Osteoblast (primary cell): Measurements from ENCODE around the gene STX11. TPM values are rescaled to one million over a fixed set of nuclear protein-coding genes. Genes with fewer than 3 reads are reported as not detected.

Experiments
- DNase-seq: peaks from one replicate; pipeline ENCODE4 v3.0.0; 2011; ENCODE audit warnings: low spot score, mixed read lengths; ENCODE audit not compliant: insufficient read length; ENCODE audit errors: missing footprints
- H2AFZ ChIP-seq: 2 replicates; pipeline ENCODE4 v1.6.0; 2011; ENCODE audit warnings: mild to moderate bottlenecking, low read length
- H3K27ac ChIP-seq: 2 replicates; pipeline ENCODE4 v1.5.1; 2011; ENCODE audit warnings: mild to moderate bottlenecking, low read depth, low read length, moderate library complexity
- H3K27me3 ChIP-seq: 2 replicates; pipeline ENCODE4 v1.6.0; 2012; ENCODE audit warnings: mild to moderate bottlenecking, control low read depth, inconsistent platforms, low read length, moderate library complexity; ENCODE audit not compliant: insufficient read depth
- H3K36me3 ChIP-seq: 2 replicates; pipeline ENCODE4 v1.5.1; 2011; ENCODE audit warnings: mild to moderate bottlenecking, low read length, control low read depth, moderate library complexity; ENCODE audit not compliant: insufficient read depth
- H3K4me1 ChIP-seq: 2 replicates; pipeline ENCODE4 v1.5.1; 2011; ENCODE audit warnings: mild to moderate bottlenecking, low read length, control low read depth, moderate library complexity; ENCODE audit not compliant: insufficient read depth
- H3K4me2 ChIP-seq: 2 replicates; pipeline ENCODE4 v1.6.0; 2011; ENCODE audit warnings: mild to moderate bottlenecking, low read length; ENCODE audit not compliant: insufficient read depth
- H3K4me3 ChIP-seq: fragments of 200-600 bp; sonication (generic); 3 replicates; pipeline ENCODE4 v1.5.1; 2012; ENCODE audit warnings: mild to moderate bottlenecking, low read length, inconsistent platforms; ENCODE audit not compliant: insufficient read depth
- H3K79me2 ChIP-seq: 2 replicates; pipeline ENCODE4 v1.6.0; 2012; ENCODE audit warnings: mild to moderate bottlenecking, low read length, control low read depth, inconsistent platforms; ENCODE audit not compliant: insufficient read depth
- H3K9me3 ChIP-seq: 2 replicates; pipeline ENCODE4 v1.5.1; 2011; ENCODE audit warnings: low read depth, low read length, control low read depth
- H4K20me1 ChIP-seq: 2 replicates; pipeline ENCODE4 v1.6.0; 2012; ENCODE audit warnings: mild to moderate bottlenecking, low read length, control low read depth; ENCODE audit not compliant: insufficient read depth
- CTCF ChIP-seq: IDR thresholded peaks from 2 replicates; pipeline ENCODE4 v1.5.1; 2011; ENCODE audit warnings: mild to moderate bottlenecking, low read depth, low read length, moderate library complexity; ENCODE audit errors: extremely low read depth
- total RNA-seq: library from RNA; depleted of rRNA; stranded (reverse); fragments of >200 nt; gene quantifications from 2 replicates; pipeline ENCODE4 v1.2.3, GENCODE V29; 2012

Gene STX11
- total RNA-seq, 1 donor = 0.36 TPM

- no peak for TF ChIP-seq CTCF
- DNase-seq = no peak
- Histone ChIP-seq H3K79me2 (no peaks in the 10 kb centered on the region), H3K27ac (no peak overlapping the region), H3K9me3 (no peaks in the 10 kb centered on the region), H3K4me1 (no peaks in the 10 kb centered on the region), H4K20me1 (no peaks in the 10 kb centered on the region), H3K27me3 (peaks cover 3% of the 10 kb centered on the region), H3K4me3 (no peak overlapping the region), H3K36me3 (no peaks in the 10 kb centered on the region), H2AFZ (no peak overlapping the region), H3K4me2 (no peak overlapping the region)
Measured at GRCh38 chr6:144143878-144144277, 6.4 kb upstream of the STX11 start.

DNA sequence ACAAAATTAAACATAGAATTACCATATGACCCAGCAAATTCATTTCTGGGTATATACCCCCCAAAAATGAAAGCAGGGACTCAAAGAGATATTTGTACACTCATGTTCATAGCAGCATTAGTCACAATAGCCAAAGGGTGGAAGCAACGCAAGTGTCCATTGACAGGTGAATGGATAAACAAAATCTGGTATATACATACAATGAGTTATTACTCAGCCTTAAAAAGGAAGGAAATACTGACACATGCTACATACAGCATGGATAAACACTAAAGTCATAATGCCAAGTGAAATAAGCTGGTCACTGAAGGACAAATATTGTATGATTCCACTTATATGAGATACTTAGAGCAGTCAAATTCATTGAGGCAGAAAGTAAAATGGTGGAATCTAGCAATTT is 5.3 kb upstream of the STX11 start:
- Histone ChIP-seq H3K36me3 (no peaks in the 10 kb centered on the region), H3K4me2 (no peak overlapping the region), H4K20me1 (no peaks in the 10 kb centered on the region), H3K9me3 (no peaks in the 10 kb centered on the region), H3K27ac (no peak overlapping the region), H3K4me3 (no peak overlapping the region), H3K79me2 (no peaks in the 10 kb centered on the region), H3K27me3 (peaks cover 8% of the 10 kb centered on the region), H3K4me1 (no peaks in the 10 kb centered on the region), H2AFZ (no peak overlapping the region)
- no peak for TF ChIP-seq CTCF
- no peak for DNase-seq

GRCh38 chr6:144145541-144145940 is 4.8 kb upstream of the STX11 start:
- no peak overlapping the region for H3K27ac ChIP-seq
- no peak overlapping the region for H2AFZ ChIP-seq
- H3K4me3 ChIP-seq = no peak overlapping the region
- H3K27me3 ChIP-seq = peaks cover 8% of the 10 kb centered on the region
- no peaks in the 10 kb centered on the region for H3K4me1 ChIP-seq
- peak; percentile 74 for DNase-seq
- no peak for TF ChIP-seq CTCF
- no peaks in the 10 kb centered on the region for H3K9me3 ChIP-seq
- no peak overlapping the region for H3K4me2 ChIP-seq
- no peaks in the 10 kb centered on the region for H4K20me1 ChIP-seq
- no peaks in the 10 kb centered on the region for H3K36me3 ChIP-seq
- H3K79me2 ChIP-seq = no peaks in the 10 kb centered on the region

DNA sequence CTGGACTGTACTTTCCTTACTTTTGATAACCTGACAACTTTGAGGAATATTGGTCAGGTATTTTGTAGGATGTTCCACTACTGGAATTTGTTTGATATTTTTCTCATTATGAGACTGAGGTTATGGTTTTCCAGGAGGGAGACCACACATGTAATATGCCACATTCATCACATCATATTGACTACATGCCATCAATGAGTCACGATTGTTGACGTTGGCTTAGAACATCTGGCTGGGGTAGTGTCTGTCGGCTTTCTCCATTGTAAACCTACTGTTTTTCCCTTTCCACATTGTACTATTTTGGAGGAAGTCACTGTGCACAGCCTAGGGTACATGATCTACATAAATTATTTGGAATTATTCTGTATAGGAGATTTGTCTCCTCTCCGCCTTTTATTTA is 1.4 kb upstream of the STX11 start:
- H3K27ac ChIP-seq = no peak overlapping the region
- no peaks in the 10 kb centered on the region for H4K20me1 ChIP-seq
- no peak overlapping the region for H3K4me2 ChIP-seq
- H3K4me1 ChIP-seq = peaks cover 7% of the 10 kb centered on the region
- peaks cover 18% of the 10 kb centered on the region for H3K27me3 ChIP-seq
- no peaks in the 10 kb centered on the region for H3K36me3 ChIP-seq
- DNase-seq = no peak
- H3K4me3 ChIP-seq = no peak overlapping the region
- no peak for TF ChIP-seq CTCF
- H3K79me2 ChIP-seq = no peaks in the 10 kb centered on the region
- H2AFZ ChIP-seq = no peak overlapping the region
- H3K9me3 ChIP-seq = no peaks in the 10 kb centered on the region
